ENCODE results near the gene TBXAS1.

DNA sequence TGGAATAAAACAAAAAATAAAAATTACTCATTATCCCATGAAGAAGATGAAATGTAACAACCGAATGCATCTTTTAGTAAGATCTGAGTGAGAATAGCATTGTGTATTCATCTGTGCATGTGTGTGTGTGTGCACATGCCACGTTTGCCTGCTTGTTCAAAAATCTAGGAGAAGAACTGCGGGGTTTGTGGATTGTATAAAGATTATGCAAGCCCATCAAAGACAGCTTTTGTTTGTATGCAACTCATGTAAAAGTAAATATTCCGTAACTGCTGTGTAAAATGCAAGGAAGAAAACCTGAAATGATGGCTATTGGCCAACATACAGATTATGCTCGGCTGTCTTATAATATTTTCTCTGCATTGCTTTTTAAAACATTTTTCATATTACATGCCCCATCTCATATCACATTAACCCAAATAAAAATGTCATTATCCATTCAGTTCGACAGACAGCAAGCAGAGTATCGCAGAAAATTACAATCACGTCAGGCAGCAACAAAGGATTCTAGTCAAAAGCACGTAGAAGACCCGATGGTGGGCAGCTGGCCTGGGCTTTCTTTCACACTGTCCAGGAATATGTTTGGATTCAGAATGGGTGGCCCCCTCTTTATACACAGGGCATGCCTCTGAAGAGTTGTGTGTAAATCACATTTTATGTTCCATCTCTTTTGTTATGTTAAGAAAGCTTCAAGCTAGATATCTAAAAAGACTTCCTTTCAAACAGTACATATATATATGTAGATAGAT is 119.7 kb downstream of the TBXAS1 start:
- TF ChIP-seq, protein P1, sequence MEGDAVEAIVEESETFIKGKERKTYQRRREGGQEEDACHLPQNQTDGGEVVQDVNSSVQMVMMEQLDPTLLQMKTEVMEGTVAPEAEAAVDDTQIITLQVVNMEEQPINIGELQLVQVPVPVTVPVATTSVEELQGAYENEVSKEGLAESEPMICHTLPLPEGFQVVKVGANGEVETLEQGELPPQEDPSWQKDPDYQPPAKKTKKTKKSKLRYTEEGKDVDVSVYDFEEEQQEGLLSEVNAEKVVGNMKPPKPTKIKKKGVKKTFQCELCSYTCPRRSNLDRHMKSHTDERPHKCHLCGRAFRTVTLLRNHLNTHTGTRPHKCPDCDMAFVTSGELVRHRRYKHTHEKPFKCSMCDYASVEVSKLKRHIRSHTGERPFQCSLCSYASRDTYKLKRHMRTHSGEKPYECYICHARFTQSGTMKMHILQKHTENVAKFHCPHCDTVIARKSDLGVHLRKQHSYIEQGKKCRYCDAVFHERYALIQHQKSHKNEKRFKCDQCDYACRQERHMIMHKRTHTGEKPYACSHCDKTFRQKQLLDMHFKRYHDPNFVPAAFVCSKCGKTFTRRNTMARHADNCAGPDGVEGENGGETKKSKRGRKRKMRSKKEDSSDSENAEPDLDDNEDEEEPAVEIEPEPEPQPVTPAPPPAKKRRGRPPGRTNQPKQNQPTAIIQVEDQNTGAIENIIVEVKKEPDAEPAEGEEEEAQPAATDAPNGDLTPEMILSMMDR (IDR thresholded peaks at IDR 0.05; ENCODE audit: insufficient read depth, low read length, poor library complexity, severe bottlenecking) = no peak
- no peak for TF ChIP-seq EZH2phosphoT487 (conservative IDR thresholded peaks at IDR 0.05; ENCODE audit: low read length)
